Hematopoietic multipotent progenitor cell (in vitro differentiated cells): ENCODE measurements around the gene VAPB. TPM values are rescaled to one million over a fixed set of nuclear protein-coding genes. Genes with fewer than 3 reads are reported as not detected.

Experiments used
- DNase-seq, 3 donors: peaks; one replicate each; pipeline ENCODE4 v3.0.0-alpha.2; 2011 to 2015; ENCODE audit warnings: low read depth in 2 of 3, low spot score in 2 of 3
- total RNA-seq: library from RNA; depleted of rRNA; stranded (reverse); fragments of >200 nt; gene quantifications from one replicate; pipeline ENCODE4 v1.2.3, GENCODE V29; 2012

The VAPB gene
- total RNA-seq, 1 donor: 3.8 TPM

DNA sequence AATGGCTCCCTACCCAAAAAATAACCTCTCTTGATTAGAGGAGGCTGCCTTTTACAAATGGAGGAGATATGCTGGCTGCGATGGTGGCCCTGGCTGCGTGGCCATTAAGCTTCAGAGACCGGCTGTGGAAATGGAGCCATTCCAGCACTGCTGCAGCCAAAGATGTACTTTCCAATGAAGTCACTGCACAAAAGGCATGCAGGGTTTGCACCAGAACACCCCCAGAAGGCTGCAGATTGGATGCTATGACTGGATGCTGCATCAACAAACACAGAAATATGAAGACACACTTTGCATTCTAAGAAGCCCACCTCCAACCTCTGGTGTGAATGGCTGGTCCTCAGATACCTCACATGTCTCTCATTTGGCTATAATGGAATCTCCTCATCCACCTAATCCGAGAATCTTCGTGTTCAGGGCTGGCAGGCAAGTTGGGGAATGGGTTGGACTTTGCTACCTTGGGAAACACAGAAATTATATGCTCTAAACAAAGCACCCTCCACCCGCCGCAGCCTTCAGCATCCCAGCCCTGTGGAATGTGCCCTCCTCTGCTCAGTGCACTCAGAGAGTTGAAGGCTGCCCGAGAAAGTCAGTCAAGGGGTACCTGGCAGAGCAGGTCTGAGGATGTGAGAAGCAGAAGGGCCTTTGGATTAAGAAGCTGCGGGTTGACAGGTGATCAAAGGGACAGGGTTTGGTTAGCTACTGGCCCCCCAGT, 90.9 kb downstream of the VAPB start:
- DNase-seq: no peak

DNA sequence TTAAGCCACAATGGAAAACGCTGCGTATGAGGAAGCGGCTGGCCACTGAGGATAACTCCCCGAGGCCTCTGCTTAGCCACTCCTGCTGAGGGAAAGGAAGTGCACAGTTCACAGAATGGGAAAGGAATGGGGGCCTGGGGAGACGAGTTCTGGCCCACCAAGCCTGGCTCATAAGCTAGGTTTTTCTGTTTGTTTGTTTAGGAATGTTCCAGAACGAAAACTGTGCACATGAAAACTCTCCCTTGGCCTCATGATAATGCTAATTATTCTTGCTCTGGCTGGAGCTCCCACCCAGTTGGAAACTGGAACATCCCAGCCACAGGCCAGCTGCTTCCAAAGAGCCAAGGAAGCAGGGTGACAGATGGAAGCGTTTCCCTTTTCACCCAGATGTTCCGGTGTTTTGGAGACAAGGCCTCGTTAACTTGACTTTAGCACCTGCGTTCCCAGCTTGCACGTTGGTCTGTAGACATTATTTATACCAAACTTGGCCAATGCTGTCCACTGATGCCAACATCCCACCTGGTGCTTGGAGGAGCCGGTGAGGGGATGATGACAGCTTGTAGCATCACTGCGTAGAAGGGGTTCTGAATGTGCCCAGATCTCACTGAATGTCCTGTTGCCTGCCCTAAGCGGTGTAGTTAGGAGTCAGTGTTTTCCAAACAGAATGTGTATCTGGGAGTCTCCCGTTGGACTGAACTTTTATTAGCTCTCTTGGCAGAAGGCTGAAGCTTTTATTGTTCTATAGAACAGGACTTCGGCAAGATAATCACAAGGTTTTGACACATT, 91.7 kb downstream of the VAPB start:
- DNase-seq: no peak

DNA sequence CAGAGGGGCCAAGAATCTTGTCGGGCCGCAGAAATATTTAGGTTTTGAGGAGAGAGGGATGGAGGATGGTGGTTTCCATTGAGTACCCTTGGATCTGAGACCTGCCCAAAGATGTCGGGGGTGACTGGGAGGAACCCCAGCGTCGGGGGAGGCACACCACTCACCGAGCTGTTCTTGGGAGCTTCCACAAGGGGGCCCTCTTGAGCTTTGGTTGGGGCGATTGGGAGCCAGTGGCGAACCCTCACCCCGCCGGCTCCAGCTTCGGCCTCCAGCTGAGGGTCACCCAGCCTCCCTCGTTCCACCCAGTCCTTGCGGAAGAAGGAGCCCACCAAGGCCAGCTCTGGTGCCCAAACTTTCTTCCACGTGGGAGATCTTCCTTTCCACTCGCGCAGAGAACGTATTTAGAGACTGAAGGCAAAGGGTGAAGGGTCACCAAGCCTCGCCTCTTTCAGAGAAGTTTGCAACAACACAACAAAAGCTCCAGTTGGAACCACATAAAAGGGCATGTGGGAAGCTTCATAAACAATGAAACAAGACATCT, 92.5 kb downstream of the VAPB start:
- peak; percentile 2 to 45 (median 9) for DNase-seq

DNA sequence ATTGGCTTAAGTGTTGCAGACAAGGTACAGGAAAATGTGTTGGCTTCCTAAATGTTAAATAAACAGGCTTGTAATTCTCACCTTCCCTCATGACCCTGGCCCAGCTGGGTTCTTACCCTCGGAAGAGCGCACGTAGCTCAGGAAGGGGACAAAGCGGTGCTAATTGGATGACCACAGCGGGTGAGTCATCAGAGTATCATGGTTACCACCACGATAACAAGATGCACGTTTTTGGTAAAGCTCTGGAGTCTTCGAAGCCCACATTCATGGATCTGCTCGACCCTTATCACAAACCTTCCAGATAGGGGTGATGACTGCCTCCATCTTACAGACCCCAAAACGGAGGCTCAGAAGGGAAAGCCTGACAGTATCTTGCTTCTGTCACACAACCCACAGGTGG, 93.4 kb downstream of the VAPB start:
- DNase-seq: no peak

DNA sequence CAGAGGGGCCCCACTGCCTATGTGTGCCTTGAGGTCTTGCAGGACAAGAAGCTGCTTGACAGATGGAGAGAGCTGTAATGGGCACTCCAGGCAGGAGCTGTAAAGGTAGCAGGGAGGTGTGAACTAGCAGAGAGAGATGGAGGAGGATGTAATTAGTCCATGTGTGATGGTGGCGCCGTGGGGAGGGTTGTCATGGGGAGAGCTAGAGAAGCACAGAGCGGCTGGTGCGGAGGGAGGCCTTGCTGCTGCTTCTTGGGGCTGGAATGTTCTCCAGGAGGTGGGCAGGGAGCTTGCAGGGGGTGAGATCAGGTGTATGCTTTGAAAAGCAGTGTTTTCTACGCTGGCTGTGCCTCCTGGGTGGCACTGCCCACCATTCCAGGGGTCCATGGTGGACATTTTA, 94.0 kb downstream of the VAPB start:
- DNase-seq: no peak

DNA sequence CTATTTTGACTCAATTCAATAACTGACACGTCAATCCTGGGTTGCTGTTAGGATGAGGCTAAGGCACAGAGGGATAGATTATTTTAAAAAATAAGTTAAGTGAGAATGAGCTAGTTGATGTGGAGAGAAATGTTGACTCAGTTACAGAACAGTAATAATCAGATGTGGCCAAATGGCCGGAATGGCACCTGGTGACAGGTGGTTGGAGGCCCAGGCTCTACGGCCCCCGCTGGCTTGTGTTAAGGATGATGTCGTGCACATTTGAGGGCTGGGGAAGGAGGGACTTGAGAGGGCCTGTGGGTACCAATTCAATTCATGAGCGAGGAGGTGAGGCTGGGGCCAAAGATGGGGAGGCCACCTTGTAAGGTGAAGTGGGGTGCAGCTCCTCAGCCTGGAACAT, 94.4 kb downstream of the VAPB start:
- DNase-seq: no peak

DNA sequence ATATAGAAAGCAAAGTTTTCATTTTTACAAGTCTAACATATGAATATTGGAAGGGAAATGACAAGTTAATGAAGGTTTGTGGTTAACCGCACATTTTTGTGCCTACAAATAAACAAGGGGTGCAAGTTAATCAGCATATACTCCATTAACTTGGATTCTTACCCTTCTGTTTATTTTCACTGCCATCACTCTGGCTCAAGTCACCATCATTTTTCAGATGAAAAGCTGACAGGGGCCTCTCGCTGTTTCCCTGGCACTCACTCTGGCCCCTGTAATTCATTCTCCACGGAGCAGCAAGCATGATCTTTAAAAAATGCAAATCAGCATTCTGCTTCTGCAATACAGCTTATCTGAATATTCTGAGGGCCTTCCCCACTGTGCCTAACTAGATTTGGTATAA, 96.4 kb downstream of the VAPB start:
- DNase-seq: no peak

DNA sequence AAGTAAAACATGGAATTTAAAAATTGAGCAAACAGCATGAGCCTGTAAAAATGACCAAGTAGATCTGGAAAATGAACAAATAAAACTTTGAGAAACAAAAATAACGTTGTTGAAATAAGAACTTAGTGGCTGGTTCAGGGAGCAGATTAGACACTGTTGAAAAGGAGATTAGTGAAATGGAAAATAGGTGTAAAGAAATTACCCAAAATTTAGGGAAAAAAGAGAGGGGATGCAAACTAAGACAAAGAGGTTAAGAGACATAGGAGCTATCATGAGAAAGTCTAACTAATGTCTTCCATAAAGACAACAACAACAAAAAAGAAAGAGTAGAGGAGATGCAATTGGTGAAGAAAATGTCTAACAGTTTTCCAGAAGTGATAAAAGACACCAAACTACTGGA, 97.2 kb downstream of the VAPB start:
- DNase-seq: no peak

DNA sequence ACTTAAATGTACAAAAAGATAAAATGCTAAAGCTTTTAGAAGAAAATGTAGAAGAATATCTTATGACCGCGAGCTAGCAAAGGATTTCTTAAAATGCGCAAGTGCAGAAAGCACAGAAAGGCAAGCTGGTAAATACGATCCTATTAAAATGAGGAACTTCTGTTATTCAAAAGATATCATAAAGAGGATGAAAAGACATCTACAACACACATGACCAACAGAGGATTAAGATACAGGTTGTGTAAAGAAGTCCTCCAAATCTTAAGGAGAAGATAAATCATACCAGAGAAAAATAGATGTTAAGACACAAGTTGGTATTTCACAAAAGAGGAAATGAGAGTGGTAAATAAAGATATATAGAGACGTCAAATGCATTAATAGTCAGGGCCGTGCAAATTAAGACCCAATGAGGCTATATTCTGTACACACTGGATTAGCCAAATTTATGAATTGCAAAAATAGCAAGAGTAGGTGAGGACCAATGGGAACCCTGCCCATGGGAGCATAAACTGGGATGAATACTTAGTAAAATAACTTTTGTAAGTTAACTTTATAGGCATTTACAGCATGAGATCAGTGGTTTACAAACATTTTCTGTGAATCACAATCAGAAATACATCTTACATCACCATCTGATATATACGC, 103.2 kb downstream of the VAPB start:
- no peak for DNase-seq

DNA sequence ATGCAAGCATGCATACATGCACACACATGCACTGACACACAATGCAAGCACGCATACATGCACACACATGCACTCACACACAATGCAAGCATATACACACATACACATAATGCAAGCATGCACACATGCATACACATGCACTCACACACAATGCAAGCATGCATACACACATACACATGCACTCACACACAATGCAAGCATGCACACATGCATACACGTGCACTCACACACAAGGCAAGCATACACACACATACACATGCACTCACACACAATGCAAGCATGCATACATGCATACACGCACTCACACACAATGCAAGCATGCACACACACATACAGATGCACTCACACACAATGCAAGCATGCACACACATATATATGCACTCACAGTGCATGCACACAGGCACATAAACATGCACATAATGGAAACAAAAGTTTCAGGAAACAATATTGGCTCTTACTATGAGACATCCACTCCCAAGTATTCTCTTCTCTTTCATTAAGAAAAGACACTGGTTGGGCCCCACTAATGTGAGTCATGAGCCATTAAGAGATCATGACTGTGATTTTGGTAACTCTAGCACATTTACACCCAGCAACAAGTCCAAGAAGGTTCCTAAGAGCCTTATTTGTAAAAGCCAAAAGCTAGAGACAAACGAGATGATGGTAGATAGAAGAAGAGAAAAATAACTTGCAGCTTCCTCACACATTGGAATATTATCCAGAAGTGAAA, 103.9 kb downstream of the VAPB start:
- no peak for DNase-seq

DNA sequence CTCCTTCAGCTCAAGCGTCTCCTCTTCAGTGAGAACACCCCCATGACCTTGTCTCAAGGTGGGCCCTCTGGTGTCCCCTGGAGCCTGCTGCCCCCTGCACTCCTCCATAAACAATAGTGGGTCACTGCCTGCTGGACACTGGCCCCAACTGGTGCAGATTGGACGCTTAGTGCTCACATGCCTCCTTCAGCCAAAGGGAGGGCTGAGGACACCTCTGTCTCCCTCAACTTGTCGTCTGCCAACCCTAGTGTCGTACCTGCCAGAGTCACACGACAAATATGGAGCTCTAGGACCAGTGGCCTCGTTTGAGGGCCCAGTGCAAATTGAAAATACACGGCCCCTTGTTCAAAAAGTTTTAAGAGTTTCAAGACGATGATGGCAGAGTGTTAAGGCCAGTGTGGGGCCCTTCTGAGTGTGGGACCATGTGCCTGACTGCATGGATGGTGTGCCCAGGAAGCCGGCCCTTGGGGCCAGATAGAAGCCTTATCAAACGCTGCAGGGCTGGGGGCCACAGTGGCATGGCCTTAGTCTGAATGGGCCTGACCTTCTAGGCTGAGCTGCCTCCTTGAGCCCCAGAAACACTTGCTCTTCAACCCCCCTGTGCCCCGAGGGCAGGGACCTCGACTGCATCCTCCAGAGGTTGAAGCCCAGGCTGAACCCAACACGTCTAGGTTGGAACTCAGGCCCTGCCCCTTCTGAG, 106.0 kb downstream of the VAPB start:
- no peak for DNase-seq

DNA sequence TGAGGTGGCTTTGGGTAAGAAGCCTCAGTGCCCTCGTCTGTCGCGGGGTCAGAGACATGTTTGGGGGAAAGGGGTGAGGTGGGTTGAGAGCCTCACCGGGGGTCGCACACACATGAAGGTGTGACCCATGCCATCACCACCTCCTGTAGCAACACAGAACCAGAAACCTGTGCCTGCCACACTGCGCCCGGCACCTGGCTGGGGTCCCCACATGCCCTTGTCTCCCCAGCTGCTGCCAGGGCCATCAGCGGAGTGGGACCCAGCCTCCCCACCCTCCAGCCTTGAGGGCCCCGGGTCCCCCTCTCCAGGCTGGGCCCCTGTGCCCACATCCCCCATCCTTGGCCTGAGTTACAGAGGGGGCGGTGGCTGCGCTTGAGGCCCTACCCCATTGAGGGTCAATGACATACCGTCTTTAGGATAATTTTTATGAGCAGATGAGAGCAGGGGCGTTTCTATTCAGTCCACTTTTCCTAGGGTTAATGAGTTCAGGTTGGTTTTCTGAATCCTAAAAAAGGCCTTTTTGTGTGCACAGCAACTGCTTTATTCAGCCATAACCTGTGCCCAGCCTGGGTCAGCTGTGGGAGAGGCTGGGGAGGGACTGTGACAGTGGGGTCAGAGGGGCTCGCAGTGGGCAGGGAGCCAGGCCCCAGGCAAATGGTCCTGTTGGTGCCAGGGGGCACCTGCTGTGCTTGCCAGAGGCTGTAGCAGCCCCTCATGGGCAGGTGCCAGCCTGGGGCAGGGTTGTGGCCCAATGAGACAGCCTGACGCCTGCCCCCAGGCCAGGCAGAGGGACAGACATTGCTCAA, 106.8 kb downstream of the VAPB start:
- DNase-seq: no peak

DNA sequence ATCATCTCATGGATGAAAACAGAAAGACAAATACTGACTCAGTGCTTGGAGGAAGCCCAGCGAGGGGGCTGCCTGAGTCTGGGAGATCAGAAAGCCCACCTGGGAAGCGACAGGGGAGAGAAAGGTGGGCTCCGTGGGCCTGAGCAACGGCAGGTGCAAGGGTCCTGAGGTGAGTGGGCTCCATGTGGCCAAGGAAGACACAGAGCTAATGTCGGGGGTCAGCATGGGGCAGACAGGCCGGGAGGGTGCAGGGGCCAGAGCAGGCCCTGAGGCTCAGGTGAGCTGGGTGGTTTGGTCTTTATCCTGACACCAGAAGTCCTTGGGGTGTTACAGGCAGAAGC, 107.4 kb downstream of the VAPB start:
- DNase-seq: no peak

DNA sequence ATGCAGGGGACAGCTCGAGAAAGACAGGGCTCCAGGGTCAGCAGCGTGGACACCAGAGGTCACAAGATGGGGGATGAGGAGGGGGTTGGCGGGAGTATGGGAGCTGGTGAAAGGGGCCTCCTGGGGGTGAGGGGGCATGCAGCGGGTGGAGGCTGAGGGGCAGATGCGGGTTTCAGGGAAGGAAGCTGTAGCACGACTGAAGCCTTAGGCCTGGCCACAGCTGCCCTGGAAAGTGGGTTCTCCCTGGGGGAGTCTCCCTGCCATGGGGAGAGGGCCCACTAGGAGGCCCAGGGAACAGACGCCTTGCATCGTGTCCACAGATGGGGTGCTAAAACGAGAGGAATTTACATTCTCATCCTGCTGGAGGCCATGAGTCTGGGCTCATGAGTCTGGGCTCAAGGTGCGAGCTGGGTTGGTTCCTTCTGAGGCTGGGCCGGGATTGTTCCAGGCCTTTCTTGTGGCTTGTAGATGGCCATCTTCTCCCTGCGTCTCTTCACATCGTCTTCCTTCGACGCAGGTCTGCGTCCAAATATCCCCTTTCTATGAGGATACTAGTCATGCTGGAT, 108.1 kb downstream of the VAPB start:
- DNase-seq: no peak

DNA sequence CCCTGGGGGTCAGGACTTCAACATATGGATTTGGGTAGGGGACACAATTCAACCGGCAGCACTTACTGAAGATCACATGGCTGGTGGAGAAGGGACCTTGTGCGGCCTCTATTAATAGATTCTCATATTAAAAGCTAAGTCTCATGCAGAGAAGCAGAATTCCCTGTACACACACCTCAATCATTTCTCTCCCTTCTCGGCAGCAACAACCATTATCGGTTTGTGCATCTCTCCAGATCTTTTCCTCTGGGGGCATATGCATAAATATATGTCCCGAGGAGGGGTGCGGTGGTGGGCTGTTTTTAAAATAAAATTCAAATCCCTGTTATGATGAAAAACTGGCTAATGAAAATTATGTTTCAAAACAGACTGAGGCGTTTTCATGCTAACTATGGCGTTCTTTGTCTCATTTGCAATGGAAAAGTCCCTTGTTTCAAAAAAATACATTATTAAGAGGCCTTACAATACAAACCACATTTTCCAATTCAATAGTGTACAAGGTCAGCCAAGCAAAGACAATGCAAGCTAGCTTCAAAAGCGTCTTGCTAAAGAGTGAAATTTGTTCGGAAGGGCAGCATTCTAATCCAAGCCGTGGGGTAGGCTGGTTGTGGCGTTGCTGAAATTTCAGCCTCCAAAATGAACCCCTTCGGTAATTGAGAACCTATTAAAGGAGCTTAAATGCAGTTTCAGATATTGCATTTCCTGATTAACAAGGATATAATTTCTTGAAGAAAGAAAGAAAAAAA, 108.9 kb downstream of the VAPB start:
- no peak for DNase-seq

DNA sequence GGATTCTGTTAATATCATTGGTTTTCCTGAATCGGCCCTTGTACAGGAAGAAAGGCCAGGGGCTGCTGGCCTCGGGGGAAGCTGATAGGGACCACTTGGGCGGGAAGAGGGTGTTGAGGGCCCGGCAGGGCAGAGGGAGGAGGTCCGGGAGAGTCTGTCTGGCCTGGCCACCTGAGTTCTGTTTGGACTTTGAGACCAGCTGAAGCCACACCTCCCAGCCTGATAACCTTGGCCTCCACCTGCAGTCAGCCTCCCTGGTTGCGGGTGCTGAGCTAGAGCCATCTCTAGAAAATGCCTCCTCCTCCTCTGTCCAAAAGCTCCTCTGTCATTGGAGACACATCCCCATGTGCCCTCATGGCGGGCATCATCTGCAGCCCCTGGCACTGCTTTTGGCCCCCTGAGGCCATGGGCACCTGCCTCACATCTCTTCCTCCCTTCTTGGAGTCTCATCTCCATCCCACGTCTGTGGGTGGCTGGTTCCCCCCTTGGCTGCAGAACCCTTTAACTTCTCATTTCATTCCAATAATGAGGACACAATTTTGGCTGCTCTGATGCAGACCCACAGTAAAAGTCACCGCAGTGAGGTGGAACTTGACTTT, 109.5 kb downstream of the VAPB start:
- DNase-seq: no peak

DNA sequence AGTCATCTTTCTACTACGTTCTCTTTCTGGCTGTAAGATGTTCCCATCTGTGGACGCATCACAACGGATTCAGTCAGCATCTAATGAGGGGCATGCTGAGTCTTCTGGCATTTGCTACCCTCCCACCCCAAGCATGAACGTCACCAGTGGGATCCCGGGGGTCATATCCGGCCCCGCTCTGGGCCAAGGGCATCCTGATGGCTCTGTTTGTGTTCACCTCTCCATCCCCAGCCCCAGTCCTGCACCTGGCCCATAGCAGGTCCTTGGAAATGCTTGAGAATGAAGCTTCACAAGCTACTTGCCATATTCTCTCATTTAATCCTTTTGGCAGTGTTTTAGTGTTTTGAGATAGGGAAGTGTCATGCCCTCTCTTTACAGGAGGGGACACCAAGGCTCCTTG, 111.2 kb downstream of the VAPB start:
- no peak for DNase-seq
